GM21723 (cell line): ENCODE measurements around the gene COG6.

Experiments
- ATAC-seq: cut with Tn5 transposase; IDR thresholded peaks from one replicate; pipeline ENCODE4 v1.9.1; 2021; ENCODE audit warnings: mild to moderate bottlenecking, moderate library complexity; ENCODE audit not compliant: unreplicated experiment

Gene COG6

DNA sequence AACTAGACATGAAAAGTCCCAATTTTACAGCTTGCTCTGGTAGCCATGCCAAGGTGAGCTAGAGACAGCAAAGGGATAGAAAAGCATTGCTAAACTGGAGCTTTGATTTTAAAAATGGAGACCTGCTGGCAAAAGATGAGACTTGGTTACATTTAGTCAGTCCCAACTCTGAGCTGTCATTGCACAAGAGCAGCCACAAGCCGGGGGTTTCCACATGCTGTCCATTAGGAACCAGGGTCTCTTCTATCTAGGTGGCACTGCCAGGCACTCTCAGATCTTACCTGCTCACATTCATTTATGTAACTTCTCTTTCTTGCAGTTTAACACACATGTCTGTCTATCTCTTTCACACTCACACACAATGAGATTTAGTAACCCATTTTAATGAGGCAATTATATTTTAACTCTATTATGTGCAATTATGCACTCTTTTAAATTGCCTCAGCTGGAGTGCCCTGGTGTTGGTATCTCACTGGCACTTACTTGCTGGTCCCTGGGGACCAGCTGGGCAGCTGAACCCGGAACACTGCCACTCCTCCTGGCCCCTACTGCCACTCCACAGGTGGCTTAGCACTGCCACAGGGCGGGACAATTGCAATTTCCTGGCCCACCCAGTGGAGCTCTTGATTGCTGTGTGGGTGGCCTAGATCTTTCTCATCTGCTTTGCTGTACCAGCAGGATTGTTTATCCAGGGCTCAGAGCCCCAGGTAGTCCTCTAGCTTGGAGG lies 112.5 kb downstream of the COG6 start:
- no peak for ATAC-seq

- no peak for ATAC-seq
Measured at GRCh38 chr13:39768962-39769361, 113.5 kb downstream of the COG6 start.

- no peak for ATAC-seq
Measured at GRCh38 chr13:39770221-39771090, 115.0 kb downstream of the COG6 start.

GRCh38 chr13:39773833-39774232 lies 118.4 kb downstream of the COG6 start:
- no peak for ATAC-seq

DNA sequence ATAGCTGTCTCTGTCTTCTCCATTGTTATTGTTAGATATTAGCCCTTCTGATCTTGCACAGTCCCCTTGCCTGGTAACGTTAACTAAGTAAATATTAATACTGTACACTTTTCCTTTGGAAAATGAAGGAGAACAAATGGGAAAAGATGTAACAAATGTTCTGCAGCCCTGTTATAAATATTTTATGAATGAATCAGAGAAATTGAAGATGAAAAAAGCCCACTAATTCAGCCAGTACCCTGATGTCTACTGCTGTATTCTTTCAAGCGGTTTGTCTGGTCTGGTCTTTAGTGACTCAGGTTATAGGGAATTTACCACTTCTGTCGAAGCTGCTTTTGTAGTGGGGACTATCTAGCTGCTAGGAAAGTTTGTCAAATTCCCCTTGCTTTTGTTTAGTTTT lies 121.0 kb downstream of the COG6 start:
- ATAC-seq: no peak

- ATAC-seq: no peak
Measured at GRCh38 chr13:39777021-39777420, 121.6 kb downstream of the COG6 start.

DNA sequence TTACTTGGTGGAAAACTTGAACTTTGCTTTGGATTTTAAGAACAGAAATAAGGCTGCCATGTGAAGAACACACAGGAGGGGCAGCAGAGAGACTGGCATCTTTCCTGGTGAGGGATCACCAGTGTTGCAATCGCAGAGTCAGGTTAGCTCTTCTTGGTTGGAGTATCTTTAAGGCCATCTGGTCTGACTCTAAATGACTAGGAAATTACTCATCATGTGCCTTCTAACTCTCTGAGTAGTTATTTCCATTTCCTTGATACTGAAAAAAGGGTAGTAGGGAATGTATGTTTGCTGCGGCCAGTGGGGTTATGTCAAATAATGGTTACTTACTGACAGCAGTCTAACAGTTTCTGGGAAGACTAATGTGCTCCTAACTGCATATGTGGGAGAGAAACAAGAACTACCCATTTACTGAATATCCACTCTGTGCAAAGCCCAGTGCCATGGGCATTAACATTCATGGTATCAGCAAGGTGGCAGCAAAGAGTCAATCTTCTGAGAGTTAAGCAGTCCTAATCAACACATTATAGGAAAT lies 122.1 kb downstream of the COG6 start:
- ATAC-seq: no peak

DNA sequence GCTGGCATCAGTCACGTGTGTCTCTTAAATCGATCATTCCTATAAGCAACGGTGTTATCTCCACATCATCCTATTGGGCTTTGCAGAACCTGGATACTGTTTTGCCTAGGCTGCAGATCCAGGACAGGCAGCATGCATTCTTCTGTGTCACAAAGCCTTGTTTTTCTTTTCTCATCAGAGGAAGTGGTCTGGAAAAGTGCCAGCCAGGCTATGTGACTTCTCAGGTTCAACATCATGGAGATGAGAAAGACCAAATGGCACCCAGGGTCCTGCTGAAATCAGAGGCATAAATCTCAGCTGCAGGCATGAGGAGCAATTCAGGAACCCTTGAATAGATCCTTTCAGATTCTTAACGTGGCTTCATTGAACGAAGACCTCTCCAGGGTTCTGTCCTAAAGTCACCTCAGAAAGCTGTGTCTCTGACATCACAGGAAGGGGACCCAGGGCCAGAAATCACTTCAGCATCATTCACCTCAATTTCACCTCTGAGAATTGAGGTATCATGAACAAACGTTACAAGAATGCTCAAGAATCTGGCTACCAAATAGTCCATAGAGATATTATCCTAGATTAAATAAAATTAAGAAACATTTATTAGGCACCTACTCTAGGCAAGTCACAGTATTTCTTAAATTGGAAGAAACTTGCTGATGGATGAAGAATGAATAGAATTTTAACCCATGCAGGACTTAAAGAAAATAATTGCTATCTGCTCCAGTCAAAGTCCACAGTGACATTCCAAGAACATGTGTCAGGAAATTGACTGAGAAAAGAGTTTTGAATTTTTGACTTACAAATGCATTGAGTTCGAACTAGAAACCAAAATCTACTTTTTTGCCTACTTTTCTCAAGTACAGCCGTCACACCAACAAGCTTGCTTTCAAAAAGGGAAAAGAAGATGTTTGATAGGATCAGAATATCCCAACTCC lies 124.1 kb downstream of the COG6 start:
- no peak for ATAC-seq

GRCh38 chr13:39780711-39781110 lies 125.2 kb downstream of the COG6 start:
- no peak for ATAC-seq

GRCh38 chr13:39781381-39781780 lies 125.9 kb downstream of the COG6 start:
- no peak for ATAC-seq

GRCh38 chr13:39783051-39783450 lies 127.6 kb downstream of the COG6 start:
- no peak for ATAC-seq

GRCh38 chr13:39784347-39784746 lies 128.9 kb downstream of the COG6 start:
- no peak for ATAC-seq

- no peak for ATAC-seq
Measured at GRCh38 chr13:39786091-39786490, 130.6 kb downstream of the COG6 start.

GRCh38 chr13:39787086-39787487 lies 131.6 kb downstream of the COG6 start:
- ATAC-seq: no peak

- ATAC-seq: no peak
Measured at GRCh38 chr13:39788102-39788501, 132.6 kb downstream of the COG6 start.

DNA sequence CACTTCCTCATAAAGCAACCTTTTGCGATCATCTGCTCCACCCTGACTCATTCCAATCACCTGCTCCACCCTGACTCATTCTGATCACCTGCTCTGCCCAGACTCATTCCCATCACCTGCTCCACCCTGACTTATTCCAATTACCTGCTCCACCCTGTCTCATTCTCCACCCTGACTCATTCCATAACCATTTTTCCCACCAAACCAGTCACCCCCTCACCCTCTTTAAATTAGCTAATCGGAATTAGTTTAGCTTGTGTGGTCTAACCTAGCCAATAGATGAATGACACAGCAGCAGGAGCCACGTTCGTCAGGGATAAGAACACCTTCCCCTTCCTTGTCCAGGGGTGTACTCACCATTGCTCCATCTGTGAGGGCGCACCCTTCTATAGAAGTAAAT lies 134.0 kb downstream of the COG6 start:
- ATAC-seq: no peak
